Upper lobe of left lung (tissue), 4 donors: ENCODE data around the gene FAF1.

Source experiments
- EP300 ChIP-seq, 4 donors: sonication (generic); formaldehyde crosslinking; IDR thresholded peaks; one replicate each; pipeline ENCODE4 v1.5.1; 2017; ENCODE audit warnings: antibody characterized with exemption in 4 of 4, control low read depth in 2 of 4
- POLR2A ChIP-seq, 4 donors: fragments of 450-650 bp; IDR thresholded peaks; one replicate each; pipeline ENCODE4 v1.5.1; 2016 to 2017; ENCODE audit warnings: antibody characterized with exemption in 4 of 4, mild to moderate bottlenecking in 2 of 4
- POLR2AphosphoS5 ChIP-seq, 2 donors: sonication (generic); formaldehyde crosslinking; IDR thresholded peaks; one replicate each; pipeline ENCODE4 v1.5.1; 2017; ENCODE audit warnings: antibody characterized with exemption in 2 of 2
- TF ChIP-seq, protein P1 (sequence below), 6 experiments: fragments of 450-650 bp in 4 of 6; fragments of 200-600 bp in 2 of 6; sonication (generic) in 2 of 6; IDR thresholded peaks; one replicate each; pipeline ENCODE4 v1.5.1; 2016 to 2019; ENCODE audit warnings: antibody characterized with exemption in 6 of 6

DNA sequence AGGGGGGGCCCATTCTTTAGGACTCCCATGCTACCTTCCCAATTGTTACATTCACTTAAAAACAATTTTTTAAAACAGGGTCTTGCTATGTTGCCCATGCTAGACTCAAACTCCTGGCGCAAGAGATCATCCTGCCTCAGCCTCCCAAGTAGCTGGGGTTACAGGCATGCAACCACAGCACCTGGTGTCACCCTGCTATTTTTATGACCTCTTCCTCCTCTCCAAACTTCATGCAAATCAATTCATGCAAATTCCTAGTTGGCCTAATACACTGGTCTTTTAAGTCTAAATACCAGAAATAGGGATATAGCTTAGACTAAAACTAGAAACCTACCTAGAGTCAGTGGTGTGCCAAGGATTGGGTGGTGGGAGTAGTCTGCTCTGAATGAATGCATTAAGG is 40.1 kb upstream of the FAF1 start:
- TF ChIP-seq, protein P1, sequence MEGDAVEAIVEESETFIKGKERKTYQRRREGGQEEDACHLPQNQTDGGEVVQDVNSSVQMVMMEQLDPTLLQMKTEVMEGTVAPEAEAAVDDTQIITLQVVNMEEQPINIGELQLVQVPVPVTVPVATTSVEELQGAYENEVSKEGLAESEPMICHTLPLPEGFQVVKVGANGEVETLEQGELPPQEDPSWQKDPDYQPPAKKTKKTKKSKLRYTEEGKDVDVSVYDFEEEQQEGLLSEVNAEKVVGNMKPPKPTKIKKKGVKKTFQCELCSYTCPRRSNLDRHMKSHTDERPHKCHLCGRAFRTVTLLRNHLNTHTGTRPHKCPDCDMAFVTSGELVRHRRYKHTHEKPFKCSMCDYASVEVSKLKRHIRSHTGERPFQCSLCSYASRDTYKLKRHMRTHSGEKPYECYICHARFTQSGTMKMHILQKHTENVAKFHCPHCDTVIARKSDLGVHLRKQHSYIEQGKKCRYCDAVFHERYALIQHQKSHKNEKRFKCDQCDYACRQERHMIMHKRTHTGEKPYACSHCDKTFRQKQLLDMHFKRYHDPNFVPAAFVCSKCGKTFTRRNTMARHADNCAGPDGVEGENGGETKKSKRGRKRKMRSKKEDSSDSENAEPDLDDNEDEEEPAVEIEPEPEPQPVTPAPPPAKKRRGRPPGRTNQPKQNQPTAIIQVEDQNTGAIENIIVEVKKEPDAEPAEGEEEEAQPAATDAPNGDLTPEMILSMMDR (IDR thresholded peaks at IDR 0.05): no peak
- TF ChIP-seq POLR2AphosphoS5 (IDR thresholded peaks at IDR 0.05): no peak
- TF ChIP-seq POLR2A (IDR thresholded peaks at IDR 0.05): no peak
- no peak for TF ChIP-seq EP300 (IDR thresholded peaks at IDR 0.05)
